ENCODE data around the gene PDE8B.

- TF ChIP-seq CTCF (conservative IDR thresholded peaks at IDR 0.05; ENCODE audit: low read depth in 2 of 2) (no peak), REST (IDR thresholded peaks at IDR 0.05; ENCODE audit: unreplicated experiment) (no peak), EZH2 (IDR thresholded peaks at IDR 0.05; ENCODE audit: low read depth, unreplicated experiment) (no peak), POLR2AphosphoS5 (IDR thresholded peaks at IDR 0.05; ENCODE audit: low read depth) (no peak)
These were observed 180.3 kb downstream of the PDE8B start for GRCh38 chr5:77390795-77391194.

All from GM23338 (cell line).